Measurements from ENCODE around the gene KCNMB1.

The KCNMB1 gene

GRCh38 chr5:170372971-170373370 lies 16.2 kb downstream of the KCNMB1 start:
- no peak for DNase-seq

- DNase-seq, result no peak
Observed at GRCh38 chr5:170368586-170368985, 20.6 kb downstream of the KCNMB1 start.

- no peak for DNase-seq
Observed at GRCh38 chr5:170366276-170366675, 22.9 kb downstream of the KCNMB1 start.

GRCh38 chr5:170365831-170366230 lies 23.3 kb downstream of the KCNMB1 start:
- no peak for DNase-seq

- DNase-seq, result no peak
Observed at GRCh38 chr5:170365011-170365410, 24.2 kb downstream of the KCNMB1 start.

GRCh38 chr5:170363671-170364070 lies 25.5 kb downstream of the KCNMB1 start:
- no peak for DNase-seq

GRCh38 chr5:170362656-170363055 lies 26.5 kb downstream of the KCNMB1 start:
- no peak for DNase-seq

- no peak for DNase-seq
Observed at GRCh38 chr5:170362102-170362501, 27.1 kb downstream of the KCNMB1 start.

- DNase-seq, result no peak
Observed at GRCh38 chr5:170361616-170362015, 27.6 kb downstream of the KCNMB1 start.

GRCh38 chr5:170361116-170361515 lies 28.1 kb downstream of the KCNMB1 start:
- no peak for DNase-seq

- no peak for DNase-seq
Observed at GRCh38 chr5:170360709-170361108, 28.5 kb downstream of the KCNMB1 start.

GRCh38 chr5:170357955-170358444 lies 31.2 kb downstream of the KCNMB1 start:
- DNase-seq, result no peak

GRCh38 chr5:170355601-170356098 lies 33.5 kb downstream of the KCNMB1 start:
- peak; percentile 74 for DNase-seq

GRCh38 chr5:170353961-170354360 lies 35.2 kb downstream of the KCNMB1 start:
- no peak for DNase-seq

GRCh38 chr5:170353011-170353761 lies 36.0 kb downstream of the KCNMB1 start:
- peak; percentile 48 for DNase-seq

GRCh38 chr5:170348137-170348633 lies 41.0 kb downstream of the KCNMB1 start:
- DNase-seq, result peak; percentile 53

GRCh38 chr5:170347022-170347567 lies 42.1 kb downstream of the KCNMB1 start:
- DNase-seq, result no peak

- DNase-seq, result no peak
Observed at GRCh38 chr5:170345971-170346370, 43.2 kb downstream of the KCNMB1 start.

- DNase-seq, result no peak
Observed at GRCh38 chr5:170343177-170343576, 46.0 kb downstream of the KCNMB1 start.

- no peak for DNase-seq
Observed at GRCh38 chr5:170342153-170342725, 46.9 kb downstream of the KCNMB1 start.

- DNase-seq, result no peak
Observed at GRCh38 chr5:170341545-170341944, 47.6 kb downstream of the KCNMB1 start.

GRCh38 chr5:170339780-170340167 lies 49.4 kb downstream of the KCNMB1 start:
- DNase-seq, result no peak

- no peak for DNase-seq
Observed at GRCh38 chr5:170338933-170339779, 50.0 kb downstream of the KCNMB1 start.
